RWPE1 (cell line): ENCODE results near the gene ZNF516.

ENCODE experiments used
- CTCF ChIA-PET: fragments of 350-600 bp; sonication (Branson Sonifier 250); formaldehyde crosslinking; extraction: SDS; loops from one replicate; lab custom pipeline; 2021; lab: Yijun Ruan, JAX
- POLR2A ChIA-PET: fragments of 400-600 bp; formaldehyde crosslinking; extraction: SDS; loops from one replicate; lab custom pipeline; 2020; ENCODE audit warnings: antibody characterized with exemption; ENCODE audit not compliant: low non-redundant PET; lab: Yijun Ruan, JAX
- DNase-seq: peaks from one replicate; pipeline ENCODE4 v3.0.0; 2012; ENCODE audit warnings: low spot score
- H3K27ac ChIP-seq: fragments of 450-650 bp; 2 replicates; pipeline ENCODE4 v1.5.1; 2017
- TF ChIP-seq, protein P1 (sequence below): fragments of 450-650 bp; conservative IDR thresholded peaks from 2 replicates; pipeline ENCODE4 v1.5.1; 2017; ENCODE audit warnings: low read depth, mild to moderate bottlenecking

Gene ZNF516

DNA sequence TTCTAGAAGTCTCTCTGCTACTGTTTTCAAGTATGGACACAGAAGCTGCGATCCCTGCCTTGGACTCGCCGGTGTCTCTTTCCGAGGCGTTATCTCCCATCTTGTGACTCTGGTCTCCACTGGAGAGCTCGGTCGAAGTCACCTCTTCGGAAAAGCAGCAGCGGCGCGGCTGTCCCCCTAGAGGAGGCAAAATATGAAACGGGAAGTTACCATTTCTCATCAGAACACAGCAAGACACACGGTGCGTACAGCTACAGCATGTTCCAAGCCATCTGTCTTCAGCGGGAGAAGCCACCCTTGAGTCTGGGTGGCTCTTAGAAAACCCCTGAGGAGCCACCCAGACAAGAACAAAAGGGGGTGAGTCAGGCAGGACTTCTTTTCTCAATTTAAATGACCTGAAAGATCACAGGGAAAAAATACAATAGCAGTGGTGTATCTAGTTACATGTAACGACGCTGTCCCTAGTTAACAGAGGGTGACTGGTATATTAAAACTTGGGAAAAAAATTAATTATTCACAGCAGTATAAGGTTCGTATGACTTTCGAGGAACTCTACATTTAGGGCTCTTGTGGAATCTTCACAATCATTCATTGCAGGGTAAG, 114.8 kb downstream of the ZNF516 start:
- CTCF ChIA-PET, result no interaction called here
- TF ChIP-seq, protein P1, sequence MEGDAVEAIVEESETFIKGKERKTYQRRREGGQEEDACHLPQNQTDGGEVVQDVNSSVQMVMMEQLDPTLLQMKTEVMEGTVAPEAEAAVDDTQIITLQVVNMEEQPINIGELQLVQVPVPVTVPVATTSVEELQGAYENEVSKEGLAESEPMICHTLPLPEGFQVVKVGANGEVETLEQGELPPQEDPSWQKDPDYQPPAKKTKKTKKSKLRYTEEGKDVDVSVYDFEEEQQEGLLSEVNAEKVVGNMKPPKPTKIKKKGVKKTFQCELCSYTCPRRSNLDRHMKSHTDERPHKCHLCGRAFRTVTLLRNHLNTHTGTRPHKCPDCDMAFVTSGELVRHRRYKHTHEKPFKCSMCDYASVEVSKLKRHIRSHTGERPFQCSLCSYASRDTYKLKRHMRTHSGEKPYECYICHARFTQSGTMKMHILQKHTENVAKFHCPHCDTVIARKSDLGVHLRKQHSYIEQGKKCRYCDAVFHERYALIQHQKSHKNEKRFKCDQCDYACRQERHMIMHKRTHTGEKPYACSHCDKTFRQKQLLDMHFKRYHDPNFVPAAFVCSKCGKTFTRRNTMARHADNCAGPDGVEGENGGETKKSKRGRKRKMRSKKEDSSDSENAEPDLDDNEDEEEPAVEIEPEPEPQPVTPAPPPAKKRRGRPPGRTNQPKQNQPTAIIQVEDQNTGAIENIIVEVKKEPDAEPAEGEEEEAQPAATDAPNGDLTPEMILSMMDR, result no peak
- POLR2A ChIA-PET, result no interaction called here
- DNase-seq, result no peak
- no peak overlapping the region for H3K27ac ChIP-seq

DNA sequence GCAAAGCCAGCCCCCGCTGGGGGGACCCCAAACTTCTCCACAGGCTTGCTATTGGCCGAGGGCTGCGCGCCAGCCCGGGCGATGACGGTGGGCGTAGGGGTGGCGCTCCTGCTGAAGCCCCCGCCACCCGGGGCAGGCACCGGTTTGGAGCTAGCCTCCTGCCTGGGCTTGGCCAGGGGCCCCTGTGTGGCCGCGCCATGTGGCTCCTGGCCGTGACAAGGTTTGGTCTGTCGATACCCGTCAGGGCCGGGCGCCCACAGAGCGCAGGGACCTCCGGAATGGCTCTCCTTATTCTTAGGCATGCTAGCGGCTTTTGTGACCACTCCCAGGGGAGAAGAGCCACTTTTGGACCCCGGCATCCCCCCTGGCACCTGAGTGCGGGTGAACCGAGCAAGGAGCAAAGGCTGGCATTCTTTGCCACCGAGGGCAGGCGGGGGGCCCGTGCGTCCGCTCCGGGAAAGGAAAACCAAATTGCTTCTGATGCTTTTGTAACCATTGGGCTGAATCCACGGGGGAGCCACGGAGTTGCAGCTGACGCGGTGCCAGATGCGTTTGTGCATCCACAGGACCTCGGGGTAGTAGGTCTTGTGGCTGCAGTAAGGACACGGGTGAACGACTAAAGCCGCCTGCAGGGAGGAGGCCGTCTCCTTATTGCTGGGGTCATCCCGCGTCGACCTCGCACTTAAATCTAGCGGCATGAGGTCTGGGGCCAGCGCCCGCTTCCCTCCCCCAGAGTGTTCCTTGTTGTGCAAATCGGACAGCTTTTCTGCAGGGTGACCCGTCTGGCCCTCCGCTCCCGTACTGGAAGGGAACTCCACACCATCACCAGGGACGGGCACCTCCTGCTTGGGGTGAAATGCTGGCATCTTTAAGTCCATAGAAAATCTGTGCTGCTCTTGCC, 115.6 kb downstream of the ZNF516 start:
- ChIA-PET POLR2A (no interaction called here), CTCF (no interaction called here)
- no peak for DNase-seq
- TF ChIP-seq, protein P1, result no peak
- H3K27ac ChIP-seq, result no peak overlapping the region

DNA sequence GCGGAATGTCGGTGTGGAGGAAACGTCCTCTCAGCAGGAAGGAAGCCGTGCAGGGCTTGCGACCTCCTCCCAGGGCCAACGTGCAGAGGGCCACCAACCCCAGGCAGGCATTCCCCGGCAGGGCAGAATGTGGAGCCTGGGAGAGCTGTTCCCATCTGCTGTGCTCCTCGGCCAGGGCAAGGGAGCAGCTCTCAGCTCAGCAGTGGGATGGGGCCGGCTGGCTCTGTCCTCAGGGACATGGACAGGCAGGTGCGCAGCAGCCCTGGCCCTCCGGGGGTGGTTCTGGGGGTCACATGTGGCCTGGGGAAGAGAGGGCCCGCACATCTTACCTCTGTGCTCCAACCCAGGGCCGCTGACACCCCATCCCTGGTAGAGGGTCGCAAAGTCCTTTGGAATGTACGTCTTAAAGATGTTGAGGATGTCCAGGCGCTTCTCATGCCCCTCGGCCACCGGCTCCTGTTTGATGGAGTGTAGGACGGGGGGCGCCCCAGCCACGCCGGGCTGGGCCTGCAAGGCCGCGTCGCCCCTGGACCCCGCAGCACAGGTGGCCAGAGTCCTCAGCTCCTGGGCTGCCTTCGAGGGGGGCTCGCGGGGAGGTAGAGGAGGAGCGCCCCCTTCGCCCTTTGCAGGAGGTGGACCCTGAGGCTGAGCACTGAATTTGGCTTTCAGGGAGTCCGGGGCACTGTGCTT, 116.4 kb downstream of the ZNF516 start:
- DNase-seq, result no peak
- ChIA-PET POLR2A (no interaction called here), CTCF (no interaction called here)
- H3K27ac ChIP-seq, result no peak overlapping the region
- TF ChIP-seq, protein P1, result no peak

DNA sequence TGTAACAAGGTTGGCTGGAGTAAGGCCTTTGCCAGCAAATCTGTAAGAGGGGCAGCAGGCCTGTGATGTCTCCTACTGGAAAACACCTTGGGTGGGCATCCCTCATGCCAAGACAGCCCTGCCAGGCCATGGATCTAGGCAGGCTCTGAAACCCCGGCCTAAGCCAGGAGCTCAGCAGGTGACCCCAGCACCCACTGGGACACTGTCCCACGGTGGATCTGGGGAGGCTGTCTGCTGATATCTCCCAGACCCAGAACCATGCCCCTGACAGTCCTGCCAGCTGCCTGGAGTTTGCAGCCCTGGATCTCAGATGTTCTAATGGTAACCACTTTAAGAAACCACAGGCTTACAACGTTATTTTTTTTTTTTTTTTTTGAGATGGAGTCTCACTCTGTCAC, 117.7 kb downstream of the ZNF516 start:
- POLR2A ChIA-PET, result no interaction called here
- CTCF ChIA-PET, result no interaction called here
- no peak overlapping the region for H3K27ac ChIP-seq
- no peak for DNase-seq
- TF ChIP-seq, protein P1, result no peak

DNA sequence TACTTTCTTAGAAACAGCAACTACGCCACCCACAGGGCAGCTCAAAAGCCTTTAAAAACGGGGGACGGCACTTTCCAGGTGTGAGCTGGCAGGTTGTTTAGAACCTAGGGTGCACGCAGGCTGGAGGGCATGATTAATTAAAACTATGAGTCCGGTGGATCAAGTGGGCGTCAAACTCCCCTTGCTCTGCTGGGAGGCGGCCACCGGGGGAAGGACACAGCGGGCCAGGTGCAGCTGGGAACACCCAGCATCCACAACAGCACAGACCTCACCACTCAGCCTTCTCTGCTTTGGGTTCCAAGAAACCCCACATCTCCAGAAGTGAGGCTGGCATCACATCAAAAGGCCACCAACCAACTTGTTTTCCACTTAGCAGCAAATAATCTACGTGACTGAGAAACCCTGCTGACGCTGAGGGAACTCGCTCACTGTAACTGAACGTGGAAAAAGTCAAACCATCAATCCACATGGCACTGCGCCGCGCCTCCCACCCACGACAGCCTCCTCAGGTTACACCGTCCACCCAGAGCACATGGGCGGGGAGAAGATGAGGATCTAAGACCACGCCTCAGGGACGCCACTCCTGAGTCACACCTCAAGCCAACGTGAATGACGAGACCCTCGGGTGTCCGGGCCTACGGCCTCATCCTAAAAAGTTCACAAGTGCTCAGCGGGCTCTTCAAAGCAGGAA, 118.2 kb downstream of the ZNF516 start:
- H3K27ac ChIP-seq, result no peak overlapping the region
- POLR2A ChIA-PET, result no interaction called here
- no peak for DNase-seq
- CTCF ChIA-PET, result no interaction called here
- TF ChIP-seq, protein P1, result no peak

DNA sequence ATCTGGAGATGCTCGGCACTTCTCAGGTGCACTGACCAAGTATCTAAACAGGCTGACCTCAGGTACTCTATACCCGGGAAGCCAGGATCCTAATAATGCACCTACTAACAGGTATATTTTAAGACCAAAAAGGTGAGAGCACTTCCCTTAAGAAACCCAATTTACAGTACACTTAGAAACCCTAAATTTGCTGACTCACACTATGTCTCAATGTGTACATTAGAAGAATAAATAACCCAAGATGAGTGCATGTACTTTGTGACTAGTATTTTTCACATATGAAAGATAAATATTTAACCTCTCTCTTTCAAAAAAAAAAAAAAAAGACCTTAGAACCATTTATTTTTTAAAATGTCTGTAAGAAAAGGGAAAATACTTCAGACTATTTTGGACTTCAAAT, 118.8 kb downstream of the ZNF516 start:
- POLR2A ChIA-PET, result no interaction called here
- CTCF ChIA-PET, result no interaction called here
- H3K27ac ChIP-seq, result no peak overlapping the region

More for the DNA sequence above, 118.8 kb downstream of the ZNF516 start:
- TF ChIP-seq, protein P1, result no peak
- DNase-seq, result no peak
